Measurements from ENCODE around the gene NAA50. TPM values are rescaled to one million over a fixed set of nuclear protein-coding genes. Genes with fewer than 3 reads are reported as not detected.
A peak's percentile ranks its signal among the peaks of the same experiment; 100 is the strongest.

The NAA50 gene
- total RNA-seq, 4 donors from 2014 or later = 248 to 440 (median 331) TPM

- Histone ChIP-seq H3K27me3 (no peaks in the 10 kb centered on the region), H3K4me3 (no peak overlapping the region), H3K27ac (no peak overlapping the region), H3K36me3 (peaks cover 0 to 7% of the 10 kb centered on the region in 2 donors), H3K9me3 (no peaks in the 10 kb centered on the region), H3K4me1 (peaks cover 15 to 27% of the 10 kb centered on the region in 2 donors)
- no peak for TF ChIP-seq POLR2A (IDR thresholded peaks at IDR 0.05)
- TF ChIP-seq CTCF (IDR thresholded peaks at IDR 0.05 in 4 of 5, conservative IDR thresholded peaks at IDR 0.05 in 1 of 5) = no peak
- DNase-seq (no peak), ATAC-seq (no peak)
- in situ Hi-C loops (cut with MboI; ENCODE audit: low sequenced_read_pairs in 4 of 4) (no loop called here), intact Hi-C loops (cut with DNase I; ENCODE audit: low total_unique reads) (no loop called here)
Observed at GRCh38 chr3:113714702-113715101, 31.3 kb downstream of the NAA50 start.

- H3K27me3 ChIP-seq = no peaks in the 10 kb centered on the region
- no peak overlapping the region for H3K4me3 ChIP-seq
- in situ Hi-C loops (cut with MboI; ENCODE audit: low sequenced_read_pairs in 4 of 4) (no loop called here), intact Hi-C loops (cut with DNase I; ENCODE audit: low total_unique reads) (no loop called here)
- H3K27ac ChIP-seq = no peak overlapping the region
- no peak for TF ChIP-seq POLR2A (IDR thresholded peaks at IDR 0.05)
- TF ChIP-seq CTCF (IDR thresholded peaks at IDR 0.05 in 4 of 5, conservative IDR thresholded peaks at IDR 0.05 in 1 of 5) = no peak
- peaks cover 4 to 13% of the 10 kb centered on the region in 2 donors for H3K4me1 ChIP-seq
- ATAC-seq (no peak), DNase-seq (no peak)
- no peaks in the 10 kb centered on the region for H3K9me3 ChIP-seq
- H3K36me3 ChIP-seq = no peaks in the 10 kb centered on the region
Observed at GRCh38 chr3:113712129-113712528, 33.9 kb downstream of the NAA50 start.

GRCh38 chr3:113707835-113708234 lies 38.2 kb downstream of the NAA50 start:
- no peak overlapping the region for H3K4me3 ChIP-seq
- DNase-seq (no peak), ATAC-seq (no peak)
- no peak overlapping the region for H3K27ac ChIP-seq
- no peak for TF ChIP-seq CTCF (IDR thresholded peaks at IDR 0.05 in 4 of 5, conservative IDR thresholded peaks at IDR 0.05 in 1 of 5)
- TF ChIP-seq POLR2A (IDR thresholded peaks at IDR 0.05) = no peak
- no peaks in the 10 kb centered on the region for H3K27me3 ChIP-seq
- in situ Hi-C loops (cut with MboI; ENCODE audit: low sequenced_read_pairs in 4 of 4) = no loop called here
- H3K4me1 ChIP-seq = no peaks in the 10 kb centered on the region
- intact Hi-C loops (cut with DNase I; ENCODE audit: low total_unique reads) = no loop called here
- no peaks in the 10 kb centered on the region for H3K36me3 ChIP-seq
- no peaks in the 10 kb centered on the region for H3K9me3 ChIP-seq

- peak overlapping the region; percentile 12 to 37 (median 30) for H3K4me3 ChIP-seq
- no peaks in the 10 kb centered on the region for H3K9me3 ChIP-seq
- H3K4me1 ChIP-seq = peaks cover 27 to 33% of the 10 kb centered on the region in 2 donors
- TF ChIP-seq CTCF (IDR thresholded peaks at IDR 0.05 in 4 of 5, conservative IDR thresholded peaks at IDR 0.05 in 1 of 5) = no peak
- TF ChIP-seq POLR2A (IDR thresholded peaks at IDR 0.05) = no peak
- peak overlapping the region in 3 of 4 donors; percentile 94 to 99 (median 95) for H3K27ac ChIP-seq
- in situ Hi-C loops (cut with MboI; ENCODE audit: low sequenced_read_pairs in 4 of 4) (loop anchor here in 1 of 4 donors (5.0 to 10.0 kb wide), 2 partner anchors 48 to 184 kb away; partner anchors contain the start of genes ATP6V1A, NAA50 and SPICE1), intact Hi-C loops (cut with DNase I; ENCODE audit: low total_unique reads) (loop anchor here (2.0 to 5.0 kb wide), 4 partner anchors 72 to 682 kb away; partner anchors contain the start of gene ZDHHC23)
- ATAC-seq (no peak), DNase-seq (no peak)
- H3K27me3 ChIP-seq = no peaks in the 10 kb centered on the region
- H3K36me3 ChIP-seq = no peaks in the 10 kb centered on the region
Observed at GRCh38 chr3:113698956-113699355, 47.1 kb downstream of the NAA50 start.

Data from gastrocnemius medialis (tissue), 4 donors.